Skeletal muscle satellite cell (primary cell): Measurements from ENCODE around the gene TATDN2.

Source experiments
- H3K27me3 ChIP-seq: 2 replicates; pipeline ENCODE4 v1.7.0; 2013; ENCODE audit warnings: low read length; ENCODE audit not compliant: control insufficient read depth, insufficient read depth
- H3K36me3 ChIP-seq: 2 replicates; pipeline ENCODE4 v1.7.0; 2013; ENCODE audit warnings: mild to moderate bottlenecking, control low read depth, low read length; ENCODE audit not compliant: insufficient read depth
- H3K4me1 ChIP-seq: 2 replicates; pipeline ENCODE4 v1.7.0; 2013; ENCODE audit warnings: low read length; ENCODE audit not compliant: control insufficient read depth, insufficient read depth
- H3K4me2 ChIP-seq: 2 replicates; pipeline ENCODE4 v1.7.0; 2013; ENCODE audit warnings: mild to moderate bottlenecking, low read length
- H3K4me3 ChIP-seq: 2 replicates; pipeline ENCODE4 v1.7.0; 2013; ENCODE audit warnings: low read length
- H3K9ac ChIP-seq: 2 replicates; pipeline ENCODE4 v1.7.0; 2013; ENCODE audit warnings: mild to moderate bottlenecking, low read depth, low read length, moderate library complexity
- H3K9me3 ChIP-seq: replicated peaks from 2 replicates; pipeline ENCODE4 v1.7.0; 2013; ENCODE audit warnings: mild to moderate bottlenecking, control low read depth, low read length

The TATDN2 gene

DNA sequence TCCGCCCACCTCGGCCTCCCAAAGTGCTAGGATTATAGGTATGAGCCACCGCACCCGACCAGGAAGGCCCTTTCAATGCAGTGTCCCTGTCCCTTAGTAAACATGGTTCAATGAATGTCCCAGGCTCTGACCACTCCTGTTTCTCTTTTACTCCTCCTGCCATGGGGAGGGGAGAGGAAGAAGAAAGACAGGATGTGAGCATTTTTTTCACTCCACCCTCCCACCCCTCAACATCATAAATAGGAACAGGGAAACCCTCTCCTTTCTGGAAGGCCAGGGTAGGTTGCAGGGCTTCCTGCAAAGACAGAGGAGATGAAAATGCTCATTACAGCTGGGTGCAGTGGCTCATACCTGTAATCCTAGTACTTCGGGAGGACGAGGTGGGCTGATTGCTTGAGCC, 7.5 kb upstream of the TATDN2 start:
- no peak overlapping the region for H3K9ac ChIP-seq
- no peaks in the 10 kb centered on the region for H3K4me1 ChIP-seq
- H3K9me3 ChIP-seq: peaks cover 2% of the 10 kb centered on the region
- peaks cover 40% of the 10 kb centered on the region for H3K36me3 ChIP-seq
- H3K27me3 ChIP-seq: no peaks in the 10 kb centered on the region
- no peak overlapping the region for H3K4me3 ChIP-seq
- no peak overlapping the region for H3K4me2 ChIP-seq

DNA sequence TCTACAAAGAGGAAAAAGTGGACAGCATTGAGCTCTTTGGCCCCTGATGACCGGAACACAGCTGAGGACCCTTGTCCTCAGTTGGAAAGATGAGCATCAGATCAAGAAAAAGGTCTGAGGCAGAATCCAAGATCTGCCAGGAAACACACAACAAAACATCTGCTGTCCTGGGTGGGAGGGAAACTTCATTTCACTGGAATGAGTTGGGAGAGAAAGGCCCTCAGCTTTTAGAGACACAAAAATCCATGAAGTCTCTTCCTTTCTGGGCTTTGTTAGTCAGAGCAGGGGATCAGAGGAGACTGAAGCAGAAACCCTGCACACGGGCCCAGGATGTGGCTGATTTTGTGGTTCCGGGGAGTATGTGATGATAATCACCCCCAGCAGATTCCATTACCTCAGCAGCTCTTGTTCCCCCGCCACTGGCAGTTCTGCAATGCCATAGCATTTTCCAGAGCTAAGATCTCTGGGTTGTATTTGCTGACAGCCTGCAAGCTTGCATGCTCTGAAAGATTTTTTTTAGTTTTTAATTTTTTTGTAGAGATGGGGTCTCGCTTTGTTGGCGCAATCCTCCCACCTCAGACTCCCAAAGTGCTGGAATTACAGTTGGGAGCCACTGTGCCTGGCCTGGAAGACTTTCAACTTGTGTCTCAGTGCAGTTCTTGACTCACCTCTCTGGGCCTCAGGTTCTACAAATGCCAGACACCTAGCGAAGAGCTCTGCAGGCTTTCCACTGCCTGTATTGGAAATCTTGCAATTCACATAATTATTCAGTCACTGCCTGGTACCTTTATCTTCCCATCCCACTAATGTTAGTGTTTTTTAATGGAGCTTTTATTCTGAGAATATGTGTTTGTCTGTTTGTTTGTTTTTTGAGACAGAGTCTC, 5.8 kb upstream of the TATDN2 start:
- Histone ChIP-seq H3K27me3 (no peaks in the 10 kb centered on the region), H3K9me3 (peaks cover 2% of the 10 kb centered on the region), H3K9ac (no peak overlapping the region), H3K4me2 (no peak overlapping the region), H3K4me1 (no peaks in the 10 kb centered on the region), H3K36me3 (peaks cover 37% of the 10 kb centered on the region), H3K4me3 (no peak overlapping the region)

DNA sequence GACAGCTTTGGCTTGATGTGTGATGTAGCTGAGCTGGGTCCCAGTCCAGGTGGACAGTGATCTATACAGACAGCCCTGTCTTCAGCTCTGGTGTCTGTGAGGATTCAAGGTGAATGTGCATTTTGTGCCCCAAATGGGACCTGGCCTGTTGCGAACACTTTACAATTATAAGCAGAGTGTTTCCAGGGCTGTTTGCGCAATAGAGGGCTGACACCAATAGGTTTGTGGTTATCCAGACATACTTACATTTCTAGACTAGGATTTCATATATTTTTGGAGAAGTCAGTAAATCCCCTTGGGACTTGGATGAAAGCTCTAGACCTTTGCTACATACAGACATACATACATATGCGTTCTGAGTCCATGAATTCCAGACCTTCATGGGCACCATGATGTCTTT, 4.2 kb upstream of the TATDN2 start:
- Histone ChIP-seq H3K4me2 (no peak overlapping the region), H3K9ac (no peak overlapping the region), H3K27me3 (no peaks in the 10 kb centered on the region), H3K4me1 (peaks cover 3% of the 10 kb centered on the region), H3K4me3 (no peak overlapping the region), H3K36me3 (peaks cover 24% of the 10 kb centered on the region), H3K9me3 (peaks cover 2% of the 10 kb centered on the region)

DNA sequence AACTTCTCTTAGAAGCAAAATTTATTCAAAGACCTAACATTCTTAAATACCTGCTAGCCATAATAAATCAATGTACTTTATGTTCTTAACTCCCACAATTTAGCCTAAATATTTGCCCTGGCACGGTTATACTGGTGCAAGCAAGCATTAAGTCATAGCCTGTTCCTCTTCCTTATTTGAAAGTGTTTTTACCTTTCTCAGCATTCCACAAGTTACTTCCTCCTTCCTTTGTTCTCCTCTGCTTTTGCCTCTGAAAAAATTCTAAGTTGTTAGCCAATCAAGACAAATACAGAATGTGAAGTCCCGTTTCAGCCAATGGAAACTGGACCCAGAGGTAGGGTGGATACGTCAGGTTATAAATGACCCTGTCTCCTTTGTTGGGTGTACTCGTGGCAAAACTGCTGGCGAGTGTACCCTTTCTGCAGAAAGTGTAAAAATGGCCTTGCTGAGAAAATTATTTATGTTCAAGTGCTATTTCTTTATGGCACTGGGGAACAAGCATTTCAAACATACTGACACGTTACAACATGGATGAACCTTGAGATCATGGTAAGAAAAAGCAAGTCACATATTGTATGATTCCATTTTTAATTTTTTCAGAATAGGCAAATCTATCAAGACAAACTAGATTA, 3.1 kb upstream of the TATDN2 start:
- no peak overlapping the region for H3K4me2 ChIP-seq
- peaks cover 6% of the 10 kb centered on the region for H3K4me1 ChIP-seq
- peaks cover 2% of the 10 kb centered on the region for H3K9me3 ChIP-seq

DNA sequence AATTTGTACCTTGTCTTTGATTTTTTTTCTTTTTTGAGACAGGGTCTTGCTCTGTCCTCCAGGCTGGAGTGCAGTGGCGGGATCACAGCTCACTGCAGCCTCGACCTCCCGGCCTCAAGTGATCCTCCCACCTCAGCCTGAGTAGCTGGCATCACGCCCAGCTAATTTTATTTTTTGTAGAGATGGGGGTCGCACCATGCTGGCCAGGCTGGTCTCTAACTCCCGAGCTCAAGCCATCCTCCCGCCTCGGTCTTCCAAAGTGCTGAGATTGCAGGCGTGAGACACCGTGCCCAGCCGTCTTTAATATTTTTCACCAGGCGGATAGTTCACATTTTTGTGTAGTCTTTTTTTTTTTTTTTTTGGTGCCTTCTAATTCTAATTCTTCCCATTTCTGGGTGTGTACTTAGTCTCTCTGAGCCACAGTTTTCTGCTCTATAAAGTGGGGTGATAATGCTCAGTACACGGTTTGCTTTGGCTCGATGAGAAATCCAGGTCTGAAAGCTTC, 528 bp upstream of the TATDN2 start:
- H3K4me3 ChIP-seq: peak overlapping the region; percentile 96
- peaks cover 2% of the 10 kb centered on the region for H3K9me3 ChIP-seq
- H3K4me2 ChIP-seq: peak overlapping the region; percentile 99
- H3K36me3 ChIP-seq: peaks cover 24% of the 10 kb centered on the region
- peaks cover 15% of the 10 kb centered on the region for H3K4me1 ChIP-seq
- H3K27me3 ChIP-seq: no peaks in the 10 kb centered on the region
- H3K9ac ChIP-seq: peak overlapping the region; percentile 15

More for the DNA sequence above, 3.1 kb upstream of the TATDN2 start:
- H3K36me3 ChIP-seq: peaks cover 22% of the 10 kb centered on the region
- H3K27me3 ChIP-seq: no peaks in the 10 kb centered on the region
- H3K4me3 ChIP-seq: no peak overlapping the region
- H3K9ac ChIP-seq: no peak overlapping the region

DNA sequence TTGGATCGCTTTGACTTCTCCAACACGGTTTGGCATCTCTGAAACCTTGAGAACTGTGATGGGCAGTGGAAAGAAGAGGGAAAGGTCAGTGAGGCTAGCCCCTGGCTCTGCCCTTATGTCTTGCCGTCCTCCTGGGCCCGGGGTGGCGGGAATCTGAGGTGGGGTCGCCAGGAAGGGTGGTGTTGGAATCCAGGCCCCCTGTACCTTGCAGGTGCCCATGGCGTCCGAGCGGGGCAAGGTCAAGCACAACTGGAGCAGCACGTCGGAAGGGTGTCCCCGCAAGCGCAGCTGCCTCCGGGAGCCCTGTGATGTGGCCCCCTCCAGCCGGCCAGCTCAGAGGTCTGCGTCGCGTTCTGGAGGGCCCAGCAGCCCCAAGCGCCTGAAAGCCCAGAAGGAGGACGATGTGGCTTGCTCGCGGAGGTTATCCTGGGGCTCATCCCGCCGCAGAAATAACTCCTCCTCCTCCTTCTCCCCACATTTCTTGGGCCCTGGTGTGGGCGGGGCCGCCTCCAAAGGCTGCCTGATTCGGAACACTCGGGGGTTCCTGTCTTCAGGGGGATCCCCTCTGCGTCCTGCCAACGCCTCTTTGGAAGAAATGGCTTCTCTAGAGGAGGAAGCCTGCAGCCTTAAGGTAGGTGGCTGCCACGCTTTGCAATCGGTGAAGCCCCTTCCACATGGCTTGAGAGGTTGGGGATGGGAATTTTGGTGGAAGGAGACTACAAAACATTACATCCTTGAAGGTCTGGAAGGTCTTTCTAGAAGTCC, 907 bp downstream of the TATDN2 start:
- H3K9me3 ChIP-seq: peaks cover 2% of the 10 kb centered on the region
- H3K36me3 ChIP-seq: peaks cover 30% of the 10 kb centered on the region
- H3K4me1 ChIP-seq: peaks cover 15% of the 10 kb centered on the region
- H3K9ac ChIP-seq: peak overlapping the region; percentile 88
- H3K4me3 ChIP-seq: peak overlapping the region; percentile 96
- no peaks in the 10 kb centered on the region for H3K27me3 ChIP-seq
- peak overlapping the region; percentile 99 for H3K4me2 ChIP-seq

DNA sequence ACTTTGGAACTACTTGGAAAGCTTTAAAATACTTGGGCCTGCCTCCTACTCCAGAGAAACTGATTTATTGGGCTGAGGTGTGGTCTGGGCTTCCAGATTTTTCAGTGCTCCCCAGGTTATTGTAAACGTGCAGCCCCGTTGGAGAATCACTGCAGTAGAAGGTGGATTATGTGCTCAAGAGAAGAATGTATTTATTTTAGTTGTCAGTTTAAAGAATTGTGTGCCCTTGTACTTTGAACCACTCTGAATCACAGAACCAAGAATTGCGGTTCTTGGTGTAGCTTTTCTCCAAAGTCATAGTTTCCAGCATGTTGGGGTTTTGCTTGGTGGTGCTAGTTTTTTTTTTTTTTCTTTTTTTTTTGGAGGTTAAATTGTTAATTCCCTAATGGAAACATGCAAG, 1.6 kb downstream of the TATDN2 start:
- Histone ChIP-seq H3K9ac (peak overlapping the region; percentile 88), H3K4me2 (peak overlapping the region; percentile 99), H3K9me3 (peaks cover 2% of the 10 kb centered on the region), H3K4me1 (peaks cover 15% of the 10 kb centered on the region), H3K27me3 (no peaks in the 10 kb centered on the region), H3K36me3 (peaks cover 27% of the 10 kb centered on the region), H3K4me3 (peak overlapping the region; percentile 96)

DNA sequence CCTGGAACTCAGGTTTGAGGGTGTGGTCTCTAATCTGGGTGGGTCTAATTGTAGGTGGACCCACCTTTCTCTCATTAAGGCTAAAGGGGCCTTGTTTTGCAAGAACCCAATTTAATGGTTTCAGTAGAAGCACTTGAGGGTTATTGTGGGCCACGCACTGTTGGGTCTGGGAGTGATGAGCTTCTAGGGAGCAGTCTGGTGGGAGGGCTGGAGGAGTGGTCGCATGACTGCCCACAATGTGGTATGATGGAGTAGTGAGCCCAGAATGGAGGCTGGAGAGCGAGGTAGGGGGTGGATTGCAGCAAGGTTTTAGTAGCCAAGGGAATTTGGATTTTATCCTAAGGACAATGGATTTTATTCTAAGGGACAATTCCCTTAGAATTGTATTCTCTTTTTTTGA, 2.7 kb downstream of the TATDN2 start:
- H3K27me3 ChIP-seq: no peaks in the 10 kb centered on the region
- H3K9me3 ChIP-seq: no peaks in the 10 kb centered on the region
- peak overlapping the region; percentile 99 for H3K4me2 ChIP-seq
- peak overlapping the region; percentile 96 for H3K4me3 ChIP-seq
- peaks cover 15% of the 10 kb centered on the region for H3K4me1 ChIP-seq
- peaks cover 29% of the 10 kb centered on the region for H3K36me3 ChIP-seq
- no peak overlapping the region for H3K9ac ChIP-seq

DNA sequence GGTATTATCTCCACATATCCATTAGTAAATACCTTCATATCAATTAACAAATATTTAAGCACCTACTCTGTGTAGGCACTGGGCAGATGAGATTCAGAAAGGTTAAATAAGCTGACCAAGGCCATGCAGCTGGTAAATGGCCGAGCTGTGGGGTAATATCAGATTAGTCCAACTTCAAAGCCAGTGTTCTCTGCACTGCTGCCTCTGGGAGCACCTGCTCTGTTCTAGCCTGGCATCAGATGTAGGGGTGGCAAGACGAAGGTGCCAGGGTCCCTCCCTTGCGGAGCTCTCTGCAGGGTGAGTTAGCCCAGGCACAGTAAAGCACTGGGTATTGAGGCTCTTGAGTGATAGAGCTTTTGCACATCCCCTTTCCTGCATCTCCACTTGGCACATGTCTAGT, 5.5 kb downstream of the TATDN2 start:
- Histone ChIP-seq H3K4me3 (no peak overlapping the region), H3K9me3 (no peaks in the 10 kb centered on the region), H3K4me2 (no peak overlapping the region), H3K4me1 (peaks cover 12% of the 10 kb centered on the region), H3K36me3 (peaks cover 38% of the 10 kb centered on the region), H3K9ac (no peak overlapping the region), H3K27me3 (no peaks in the 10 kb centered on the region)

DNA sequence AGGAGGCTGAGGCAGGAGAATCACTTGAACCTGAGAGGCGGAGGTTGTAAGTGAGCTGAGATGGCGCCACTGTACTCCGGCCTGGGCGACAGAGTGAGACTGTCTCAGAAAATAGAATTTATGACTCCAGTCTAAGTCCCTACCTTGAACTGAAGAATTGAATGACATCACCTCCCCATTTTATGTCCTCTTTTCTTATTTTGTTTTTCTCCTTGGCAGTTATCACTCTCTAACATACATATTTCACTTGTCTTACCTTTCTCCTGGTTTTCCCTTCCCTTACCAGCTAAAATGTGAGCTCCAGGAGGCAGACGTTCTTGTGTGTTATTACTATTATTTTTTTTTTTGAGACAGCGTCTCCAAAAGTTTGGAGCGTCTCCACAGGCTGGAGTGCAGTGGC, 7.6 kb downstream of the TATDN2 start:
- Histone ChIP-seq H3K27me3 (no peaks in the 10 kb centered on the region), H3K4me1 (peaks cover 3% of the 10 kb centered on the region), H3K4me2 (no peak overlapping the region), H3K36me3 (peaks cover 52% of the 10 kb centered on the region), H3K4me3 (no peak overlapping the region), H3K9me3 (no peaks in the 10 kb centered on the region), H3K9ac (no peak overlapping the region)

DNA sequence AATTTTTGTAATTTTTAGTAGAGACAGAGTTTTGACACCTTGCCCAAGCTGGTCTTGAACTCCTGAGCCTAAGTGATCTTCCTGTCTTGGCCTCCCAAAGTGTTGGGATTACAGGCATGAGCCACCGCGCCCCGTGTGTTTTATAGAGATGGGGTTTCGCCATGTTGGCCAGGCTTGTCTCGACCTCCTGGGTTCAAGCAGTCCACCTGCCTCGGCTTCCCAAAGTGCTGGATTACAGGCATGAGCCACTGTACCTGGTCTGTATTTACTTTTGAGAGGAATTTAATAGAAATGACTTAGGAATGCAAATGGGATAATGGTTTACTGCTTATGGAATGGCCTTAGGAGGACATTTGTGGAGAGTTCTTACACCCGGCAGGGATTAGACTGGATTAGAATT, 10.8 kb downstream of the TATDN2 start:
- Histone ChIP-seq H3K4me3 (no peak overlapping the region), H3K9me3 (no peaks in the 10 kb centered on the region), H3K4me1 (peaks cover 2% of the 10 kb centered on the region), H3K9ac (no peak overlapping the region), H3K4me2 (no peak overlapping the region), H3K27me3 (no peaks in the 10 kb centered on the region), H3K36me3 (peaks cover 49% of the 10 kb centered on the region)
